MG63 (cell line): ENCODE measurements around the gene CACNA2D3. TPM values are rescaled to one million over a fixed set of nuclear protein-coding genes. Genes with fewer than 3 reads are reported as not detected.

Source experiments
- DNase-seq: peaks from one replicate; pipeline ENCODE4 v3.0.0-alpha.2; 2020
- H3K27me3 ChIP-seq: fragments of 250-450 bp; sonication (Bioruptor Pico); 2 replicates; pipeline ENCODE4 v1.5.1; 2020; ENCODE audit warnings: mild to moderate bottlenecking, moderate library complexity
- H3K36me3 ChIP-seq: fragments of 250-450 bp; sonication (Bioruptor Pico); 2 replicates; pipeline ENCODE4 v1.5.1; 2020; ENCODE audit warnings: mild to moderate bottlenecking, moderate library complexity
- H3K4me3 ChIP-seq: fragments of 250-450 bp; sonication (Bioruptor Pico); 2 replicates; pipeline ENCODE4 v1.5.1; 2020; ENCODE audit warnings: mild to moderate bottlenecking, moderate library complexity
- H3K9me3 ChIP-seq: fragments of 250-450 bp; sonication (Bioruptor Pico); 2 replicates; pipeline ENCODE4 v1.5.1; 2020; ENCODE audit warnings: mild to moderate bottlenecking, moderate library complexity
- total RNA-seq: library from RNA; depleted of rRNA; stranded (reverse); fragments of >200 nt; shearing (Covaris generic); gene quantifications from 2 replicates; pipeline ENCODE4 v1.2.3, GENCODE V29; 2014; ENCODE audit warnings: low replicate concordance

CACNA2D3 gene
- total RNA-seq, 1 experiment from 2014 or later: 2.0 TPM

DNA sequence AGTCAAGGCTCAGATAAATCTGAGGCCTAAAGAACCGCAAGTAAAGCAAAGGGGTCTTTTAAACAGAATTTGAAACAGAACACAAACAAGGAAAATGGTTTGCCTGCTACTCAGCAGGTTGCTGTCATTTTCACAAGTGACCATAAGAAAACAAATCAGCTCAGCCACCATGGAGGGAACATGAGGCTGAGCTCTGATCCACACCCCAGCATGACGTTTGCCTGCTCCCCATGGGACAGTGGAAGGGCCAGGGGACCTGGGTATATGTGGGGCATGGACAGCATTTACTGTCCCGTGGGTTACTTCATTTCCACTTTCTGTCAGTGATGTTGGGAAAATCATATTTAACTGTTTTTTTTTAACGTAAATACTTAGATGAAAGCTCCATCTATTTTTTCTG is 434.3 kb downstream of the CACNA2D3 start:
- no peak for DNase-seq
- Histone ChIP-seq H3K27me3 (no peaks in the 10 kb centered on the region), H3K9me3 (no peaks in the 10 kb centered on the region), H3K4me3 (no peak overlapping the region), H3K36me3 (no peaks in the 10 kb centered on the region)

GRCh38 chr3:54557538-54558428 is 435.4 kb downstream of the CACNA2D3 start:
- DNase-seq: no peak
- H3K36me3 ChIP-seq: no peaks in the 10 kb centered on the region
- H3K9me3 ChIP-seq: no peaks in the 10 kb centered on the region
- no peak overlapping the region for H3K4me3 ChIP-seq
- H3K27me3 ChIP-seq: no peaks in the 10 kb centered on the region

GRCh38 chr3:54563501-54564200 is 441.3 kb downstream of the CACNA2D3 start:
- H3K27me3 ChIP-seq: no peaks in the 10 kb centered on the region
- no peaks in the 10 kb centered on the region for H3K9me3 ChIP-seq
- no peak overlapping the region for H3K4me3 ChIP-seq
- no peaks in the 10 kb centered on the region for H3K36me3 ChIP-seq
- DNase-seq: no peak

GRCh38 chr3:54564374-54564925 is 442.1 kb downstream of the CACNA2D3 start:
- Histone ChIP-seq H3K27me3 (no peaks in the 10 kb centered on the region), H3K4me3 (no peak overlapping the region), H3K36me3 (no peaks in the 10 kb centered on the region), H3K9me3 (no peaks in the 10 kb centered on the region)
- no peak for DNase-seq

DNA sequence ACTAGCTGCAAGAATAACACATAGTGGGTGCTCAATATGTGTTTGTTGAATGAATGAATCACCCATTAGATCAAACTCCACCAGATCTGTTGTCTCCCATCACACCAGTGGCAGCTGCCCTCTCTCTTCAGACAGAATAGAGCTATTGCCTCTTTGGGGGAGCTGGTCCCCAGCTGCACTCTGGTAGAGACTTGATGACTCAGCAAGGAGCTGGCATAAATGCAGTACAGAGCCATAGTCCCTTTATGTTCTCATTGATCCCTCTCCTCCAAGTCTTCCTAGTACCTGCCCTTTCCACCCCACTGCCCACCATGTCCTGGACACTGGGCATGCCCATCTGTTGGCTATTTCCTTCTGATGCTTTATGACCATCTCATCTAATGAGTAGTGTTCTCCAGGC is 443.6 kb downstream of the CACNA2D3 start:
- no peak for DNase-seq
- Histone ChIP-seq H3K9me3 (no peaks in the 10 kb centered on the region), H3K4me3 (no peak overlapping the region), H3K27me3 (no peaks in the 10 kb centered on the region), H3K36me3 (no peaks in the 10 kb centered on the region)

DNA sequence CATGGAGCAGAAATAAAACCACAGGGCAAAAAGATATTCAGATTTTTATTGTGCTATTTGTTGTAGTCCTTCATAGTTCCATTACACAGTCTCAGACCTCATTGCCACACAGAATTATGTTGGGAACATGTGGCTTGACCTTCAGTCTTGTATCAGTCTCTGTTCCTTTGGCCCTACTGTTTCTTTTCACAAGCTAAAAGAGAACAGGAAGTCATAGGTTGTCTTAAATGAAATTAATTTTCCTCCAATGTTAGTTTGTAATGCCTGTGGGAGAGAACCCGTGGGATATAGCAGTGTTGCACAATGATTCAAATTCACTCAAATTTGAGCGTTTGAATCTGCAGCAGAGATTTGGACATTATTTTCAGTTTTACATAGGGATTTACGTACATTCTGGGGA is 445.6 kb downstream of the CACNA2D3 start:
- Histone ChIP-seq H3K27me3 (no peaks in the 10 kb centered on the region), H3K9me3 (no peaks in the 10 kb centered on the region), H3K4me3 (no peak overlapping the region), H3K36me3 (no peaks in the 10 kb centered on the region)
- no peak for DNase-seq

DNA sequence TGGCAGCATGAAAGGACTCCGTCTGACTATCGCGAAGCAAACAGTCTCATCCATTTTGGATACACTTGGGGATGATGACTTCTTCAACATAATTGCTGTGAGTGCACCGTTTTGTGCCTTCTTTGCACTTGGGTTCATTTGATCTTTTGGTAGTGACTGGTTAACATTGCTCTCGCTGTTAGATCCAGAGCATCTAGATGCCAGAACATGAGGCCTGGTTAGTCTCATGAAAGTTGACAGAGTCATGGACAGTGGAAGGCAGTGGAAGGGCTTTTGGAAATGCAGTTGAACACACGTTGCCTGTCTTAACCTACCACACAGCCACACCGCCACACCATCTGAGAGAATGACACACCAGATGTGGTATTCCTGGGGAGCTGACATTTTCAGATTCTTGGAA is 447.7 kb downstream of the CACNA2D3 start:
- H3K4me3 ChIP-seq: no peak overlapping the region
- H3K36me3 ChIP-seq: no peaks in the 10 kb centered on the region
- H3K27me3 ChIP-seq: no peaks in the 10 kb centered on the region
- no peak for DNase-seq
- no peaks in the 10 kb centered on the region for H3K9me3 ChIP-seq

DNA sequence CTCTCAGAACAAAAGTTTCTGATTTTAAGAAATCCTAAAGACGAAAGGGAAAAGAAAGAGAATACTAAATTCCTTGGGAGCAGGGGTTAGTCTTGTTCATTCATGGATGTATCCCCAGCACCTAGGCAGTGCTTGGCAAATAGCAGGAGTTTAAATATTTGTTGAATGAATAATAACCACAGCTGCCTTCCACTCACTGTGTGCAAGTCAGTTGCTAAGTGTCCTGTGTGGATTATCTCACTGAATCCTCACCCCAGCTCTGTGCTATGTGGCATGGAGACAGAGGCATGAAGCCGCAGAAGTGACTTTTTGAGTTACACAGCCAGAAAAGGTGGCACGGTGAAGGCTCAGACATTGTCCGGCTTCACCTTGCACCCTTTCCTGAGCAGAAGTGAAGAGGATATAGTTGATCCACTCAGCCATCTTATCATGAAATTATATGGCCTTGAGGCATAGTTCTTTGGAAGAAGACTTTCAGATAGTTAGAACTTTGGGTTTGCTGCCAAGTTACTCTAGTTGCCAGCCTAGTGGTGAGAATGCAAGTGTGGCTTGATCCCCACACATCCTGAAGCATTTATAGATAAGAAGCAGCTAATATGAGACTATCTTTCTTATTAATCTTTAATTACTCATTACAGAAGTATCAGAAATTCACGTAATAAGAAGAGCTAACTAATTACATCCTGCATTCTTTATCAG is 450.0 kb downstream of the CACNA2D3 start:
- no peaks in the 10 kb centered on the region for H3K36me3 ChIP-seq
- H3K4me3 ChIP-seq: no peak overlapping the region
- DNase-seq: no peak
- no peaks in the 10 kb centered on the region for H3K27me3 ChIP-seq
- no peaks in the 10 kb centered on the region for H3K9me3 ChIP-seq

DNA sequence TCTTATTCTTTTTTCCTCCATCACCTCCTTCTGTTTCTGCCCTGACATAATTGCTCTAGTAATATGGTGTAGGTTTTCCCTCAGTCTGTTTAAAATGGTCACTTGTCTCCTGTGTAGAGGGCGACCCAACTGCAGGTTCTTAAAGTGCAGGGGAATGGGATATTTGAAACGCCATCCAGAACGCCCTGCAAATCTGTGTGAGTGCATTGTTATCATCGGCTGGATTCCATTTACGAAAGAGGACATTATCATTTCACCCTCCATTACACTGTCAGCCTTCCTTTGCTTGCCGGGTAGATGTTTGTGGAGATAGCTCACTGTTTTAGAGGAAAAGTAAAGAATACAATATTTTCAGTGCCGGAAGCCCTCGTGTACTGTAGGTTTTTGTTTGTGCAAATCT is 451.5 kb downstream of the CACNA2D3 start:
- Histone ChIP-seq H3K36me3 (no peaks in the 10 kb centered on the region), H3K4me3 (no peak overlapping the region), H3K27me3 (no peaks in the 10 kb centered on the region), H3K9me3 (no peaks in the 10 kb centered on the region)
- no peak for DNase-seq

DNA sequence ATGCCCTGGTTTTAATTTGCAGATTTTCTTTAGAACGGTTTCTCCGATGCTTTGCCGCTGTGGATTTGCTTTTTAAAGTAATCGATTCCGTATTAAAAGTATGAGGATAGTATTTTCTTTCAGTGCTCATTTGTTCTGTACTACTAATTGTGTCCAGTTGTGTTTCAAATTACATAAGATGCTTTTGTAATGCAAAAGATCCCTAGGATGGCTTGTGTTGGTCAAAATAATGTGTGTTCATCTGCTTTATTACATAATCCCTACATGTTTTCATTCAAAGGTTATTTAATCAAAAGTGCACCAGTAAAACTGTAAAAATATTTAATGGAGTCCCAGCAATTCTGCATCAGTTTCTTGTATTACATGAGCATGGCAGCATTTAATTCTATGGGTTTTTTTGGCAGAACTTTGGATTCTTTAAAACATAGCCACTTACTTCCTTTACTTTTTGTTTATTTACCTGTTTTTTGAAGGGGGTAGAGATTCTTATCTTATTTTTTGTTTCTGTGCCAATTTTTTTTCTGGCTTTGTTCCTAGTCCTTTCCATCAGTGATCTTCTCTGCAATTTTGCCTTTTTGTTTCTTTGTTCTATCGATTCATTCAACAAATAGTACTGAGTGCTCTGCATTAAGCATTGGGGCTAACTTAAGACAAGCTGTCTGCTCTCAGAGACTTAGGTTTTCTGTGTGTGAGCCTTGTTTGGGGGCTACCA is 452.7 kb downstream of the CACNA2D3 start:
- Histone ChIP-seq H3K27me3 (no peaks in the 10 kb centered on the region), H3K4me3 (no peak overlapping the region), H3K36me3 (no peaks in the 10 kb centered on the region), H3K9me3 (no peaks in the 10 kb centered on the region)
- DNase-seq: no peak

- Histone ChIP-seq H3K9me3 (no peaks in the 10 kb centered on the region), H3K4me3 (no peak overlapping the region), H3K27me3 (no peaks in the 10 kb centered on the region), H3K36me3 (no peaks in the 10 kb centered on the region)
- no peak for DNase-seq
These were observed 453.2 kb downstream of the CACNA2D3 start for GRCh38 chr3:54575618-54575960.

DNA sequence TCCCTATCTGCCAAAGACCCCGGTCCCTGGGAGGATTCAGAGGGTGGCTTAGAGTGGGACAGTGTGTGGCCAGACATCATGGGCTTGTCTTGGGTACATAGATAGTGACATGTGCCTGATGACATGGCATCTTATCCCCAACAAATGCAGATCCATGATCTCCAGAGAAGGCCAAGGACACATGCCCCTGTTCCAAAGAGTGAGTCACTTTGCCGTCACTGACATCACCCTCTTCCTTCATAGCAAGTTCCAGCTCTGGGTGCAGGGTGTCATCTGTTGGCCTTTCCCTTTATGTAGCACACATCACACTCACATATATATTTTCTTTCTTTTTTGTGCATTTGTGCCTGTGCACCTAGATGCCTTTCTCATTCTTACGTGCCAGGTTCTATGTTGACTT is 455.0 kb downstream of the CACNA2D3 start:
- no peaks in the 10 kb centered on the region for H3K27me3 ChIP-seq
- DNase-seq: peak; percentile 40
- H3K36me3 ChIP-seq: no peaks in the 10 kb centered on the region
- H3K4me3 ChIP-seq: no peak overlapping the region
- no peaks in the 10 kb centered on the region for H3K9me3 ChIP-seq

DNA sequence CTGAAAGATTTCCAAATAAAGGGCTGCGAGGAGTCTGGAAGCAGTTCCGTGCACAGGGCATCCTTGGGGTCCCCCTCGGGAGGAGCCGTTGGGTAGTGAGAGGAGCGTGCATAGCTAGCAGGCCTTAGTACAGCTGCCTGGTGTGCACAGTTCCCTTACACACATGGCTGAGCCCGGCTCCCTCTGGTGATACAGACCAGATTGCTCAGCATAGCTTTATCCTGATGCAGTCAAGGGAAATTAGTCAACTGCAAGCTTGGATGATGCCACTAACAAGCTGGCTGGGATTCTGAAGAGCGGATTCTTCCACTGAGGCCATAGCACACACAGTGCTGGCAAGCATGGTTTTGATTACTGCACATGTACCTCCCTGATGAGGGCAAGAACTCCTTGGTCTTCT is 456.1 kb downstream of the CACNA2D3 start:
- H3K9me3 ChIP-seq: no peaks in the 10 kb centered on the region
- no peaks in the 10 kb centered on the region for H3K36me3 ChIP-seq
- H3K27me3 ChIP-seq: no peaks in the 10 kb centered on the region
- no peak overlapping the region for H3K4me3 ChIP-seq
- DNase-seq: peak; percentile 58

GRCh38 chr3:54580453-54580852 is 458.1 kb downstream of the CACNA2D3 start:
- H3K27me3 ChIP-seq: no peaks in the 10 kb centered on the region
- no peak for DNase-seq
- no peaks in the 10 kb centered on the region for H3K36me3 ChIP-seq
- H3K4me3 ChIP-seq: no peak overlapping the region
- no peaks in the 10 kb centered on the region for H3K9me3 ChIP-seq

DNA sequence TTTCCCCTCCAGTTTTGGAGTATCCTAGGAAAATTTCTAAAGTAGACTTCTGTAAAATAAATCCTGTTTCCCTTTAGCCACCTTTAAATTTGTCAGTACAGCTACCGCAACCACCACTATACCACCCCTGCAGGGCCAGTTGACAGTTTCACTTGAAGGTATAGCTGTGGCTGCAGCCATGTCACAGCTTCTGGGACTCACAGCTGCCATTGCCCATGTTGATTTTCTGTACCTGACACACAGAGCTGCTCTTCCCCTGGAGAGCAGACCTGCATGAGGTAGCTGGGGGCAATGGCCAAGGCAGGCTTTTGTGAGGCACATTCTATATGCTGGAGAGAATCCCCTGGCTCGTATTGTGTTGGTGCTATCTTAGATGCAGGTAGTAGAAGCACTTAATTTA is 460.1 kb downstream of the CACNA2D3 start:
- no peak for DNase-seq
- Histone ChIP-seq H3K9me3 (no peaks in the 10 kb centered on the region), H3K27me3 (no peaks in the 10 kb centered on the region), H3K36me3 (no peaks in the 10 kb centered on the region), H3K4me3 (no peak overlapping the region)

- H3K27me3 ChIP-seq: no peaks in the 10 kb centered on the region
- no peak overlapping the region for H3K4me3 ChIP-seq
- H3K9me3 ChIP-seq: no peaks in the 10 kb centered on the region
- no peak for DNase-seq
- H3K36me3 ChIP-seq: no peaks in the 10 kb centered on the region
These were observed 468.8 kb downstream of the CACNA2D3 start for GRCh38 chr3:54591157-54591556.

DNA sequence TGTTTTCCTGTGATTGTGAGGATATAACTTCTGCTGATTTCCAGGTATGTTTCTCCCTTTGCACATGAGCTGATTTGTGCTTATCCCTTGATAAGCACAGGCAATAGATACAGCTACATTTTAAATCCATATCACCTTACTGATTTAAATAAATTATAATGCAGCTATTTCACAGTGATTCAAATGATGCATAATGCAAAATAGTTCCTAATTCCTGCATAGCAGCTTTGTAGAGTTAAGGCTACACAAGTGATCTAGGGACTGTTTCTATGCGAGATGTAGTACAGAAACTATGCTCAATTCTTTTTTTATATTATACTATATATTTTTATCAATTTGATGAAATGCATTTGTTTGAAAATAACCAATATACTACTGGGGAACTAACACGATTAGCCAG is 471.3 kb downstream of the CACNA2D3 start:
- no peaks in the 10 kb centered on the region for H3K27me3 ChIP-seq
- H3K36me3 ChIP-seq: no peaks in the 10 kb centered on the region
- H3K4me3 ChIP-seq: no peak overlapping the region
- DNase-seq: no peak
- no peaks in the 10 kb centered on the region for H3K9me3 ChIP-seq
